Mesenchymal stem cell (in vitro differentiated cells and primary cell): Measurements from ENCODE around the gene BCL2L11.

ENCODE experiments used
- DNase-seq: peaks from one replicate; pipeline ENCODE4 v3.0.0-alpha.2; 2013
- H2AFZ ChIP-seq: one replicate; pipeline ENCODE4 v1.6.1; 2013; ENCODE audit warnings: low read depth, mild to moderate bottlenecking, control low read depth, inconsistent platforms, low read length, moderate library complexity
- H2AK5ac ChIP-seq: 2 replicates; pipeline ENCODE4 v1.6.1; 2013; ENCODE audit warnings: low read length, moderate library complexity, mild to moderate bottlenecking, inconsistent platforms; ENCODE audit not compliant: severe bottlenecking
- H2BK120ac ChIP-seq: one replicate; pipeline ENCODE4 v1.6.1; 2013; ENCODE audit warnings: low read depth, mild to moderate bottlenecking, inconsistent platforms, low read length, moderate library complexity
- H2BK12ac ChIP-seq, 2 experiments: one replicate each; pipeline ENCODE4 v1.6.1; 2013; ENCODE audit warnings: inconsistent platforms in 2 of 2, low read length in 2 of 2, mild to moderate bottlenecking in 2 of 2, moderate library complexity in 2 of 2, control low read depth in 1 of 2
- H2BK15ac ChIP-seq: one replicate; pipeline ENCODE4 v1.6.1; 2013; ENCODE audit warnings: mild to moderate bottlenecking, low read depth, inconsistent platforms; ENCODE audit not compliant: poor library complexity, severe bottlenecking
- H2BK5ac ChIP-seq: 2 replicates; pipeline ENCODE4 v1.6.1; 2013; ENCODE audit warnings: low read depth, mild to moderate bottlenecking, low read length, control low read depth, inconsistent platforms; ENCODE audit not compliant: poor library complexity, severe bottlenecking
- H3K14ac ChIP-seq, 2 experiments: one replicate each; pipeline ENCODE4 v1.6.1; 2013; ENCODE audit warnings: inconsistent platforms in 2 of 2, low read length in 2 of 2, control low read depth in 1 of 2, mild to moderate bottlenecking in 1 of 2, moderate library complexity in 1 of 2
- H3K18ac ChIP-seq, 2 experiments: one replicate each; pipeline ENCODE4 v1.6.1; 2013; ENCODE audit warnings: inconsistent platforms in 2 of 2, low read length in 2 of 2, control low read depth in 1 of 2, low read depth in 1 of 2, mild to moderate bottlenecking in 1 of 2
- H3K23ac ChIP-seq, 2 experiments: one replicate each; pipeline ENCODE4 v1.6.1; 2013; ENCODE audit warnings: inconsistent platforms in 2 of 2, low read length in 2 of 2, mild to moderate bottlenecking in 2 of 2, moderate library complexity in 2 of 2, control low read depth in 1 of 2
- H3K27ac ChIP-seq: 2 replicates; pipeline ENCODE4 v1.5.1; 2013; ENCODE audit warnings: mild to moderate bottlenecking, moderate library complexity, low read length, control low read depth, inconsistent platforms; ENCODE audit not compliant: poor library complexity, severe bottlenecking
- H3K27me3 ChIP-seq, 2 experiments: 2 replicates each; pipeline versions ENCODE4 v1.6.1 to v1.7.0; 2013; ENCODE audit warnings: low read length in 2 of 2, mild to moderate bottlenecking in 2 of 2, moderate library complexity in 2 of 2, control low read depth in 1 of 2, inconsistent platforms in 1 of 2; ENCODE audit not compliant: control insufficient read depth in 1 of 2, insufficient read depth in 1 of 2
- H3K36me3 ChIP-seq, 2 experiments: 2 replicates each; pipeline versions ENCODE4 v1.6.1 to v1.7.0; 2013; ENCODE audit warnings: low read length in 2 of 2, control low read depth in 1 of 2, inconsistent platforms in 1 of 2, low read depth in 1 of 2, mild to moderate bottlenecking in 1 of 2; ENCODE audit not compliant: insufficient read depth in 2 of 2, control insufficient read depth in 1 of 2
- H3K4ac ChIP-seq, 2 experiments: one replicate each; pipeline ENCODE4 v1.6.1; 2013; ENCODE audit warnings: inconsistent platforms in 2 of 2, low read length in 2 of 2, mild to moderate bottlenecking in 2 of 2, moderate library complexity in 2 of 2, control low read depth in 1 of 2, low read depth in 1 of 2
- H3K4me1 ChIP-seq: 2 replicates; pipeline ENCODE4 v1.6.1; 2013; ENCODE audit warnings: low read depth, low read length, control low read depth; ENCODE audit not compliant: control insufficient read depth, insufficient read depth
- H3K4me2 ChIP-seq: 2 replicates; pipeline ENCODE4 v1.6.1; 2013; ENCODE audit warnings: low read length, mild to moderate bottlenecking, inconsistent platforms; ENCODE audit not compliant: poor library complexity, severe bottlenecking
- H3K4me3 ChIP-seq, 2 experiments: 2 replicates each; pipeline versions ENCODE4 v1.5.1 to v1.7.0; 2013; ENCODE audit warnings: low read length in 2 of 2, mild to moderate bottlenecking in 2 of 2, control low read depth in 1 of 2, low read depth in 1 of 2; ENCODE audit not compliant: insufficient read depth in 1 of 2
- H3K79me1 ChIP-seq: replicated peaks from 2 replicates; pipeline ENCODE4 v1.6.1; 2013; ENCODE audit warnings: mild to moderate bottlenecking, control low read depth, low read length, inconsistent platforms; ENCODE audit not compliant: poor library complexity, severe bottlenecking
- H3K9ac ChIP-seq: 2 replicates; pipeline ENCODE4 v1.7.0; 2013; ENCODE audit warnings: mild to moderate bottlenecking, low read length, moderate library complexity
- H3K9me3 ChIP-seq: 2 replicates; pipeline ENCODE4 v1.7.0; 2013; ENCODE audit warnings: mild to moderate bottlenecking, low read length; ENCODE audit not compliant: control insufficient read depth
- H4K8ac ChIP-seq: one replicate; pipeline ENCODE4 v1.6.1; 2013; ENCODE audit warnings: inconsistent platforms, mild to moderate bottlenecking, low read length, moderate library complexity
- H4K91ac ChIP-seq: one replicate; pipeline ENCODE4 v1.6.1; 2013; ENCODE audit warnings: mild to moderate bottlenecking, low read length, inconsistent platforms
- WGBS: methylation state at CpG from one replicate; pipeline ENCODE4 v1.1.7; 2013; ENCODE audit warnings: mixed read lengths; 5-methylcytosine and 5-hydroxymethylcytosine counted together

Gene BCL2L11

GRCh38 chr2:111100087-111100764, 20.5 kb upstream of the BCL2L11 start:
- Histone ChIP-seq H3K27ac (no peak overlapping the region), H3K27me3 (peaks cover 19 to 23% of the 10 kb centered on the region in 2 experiments), H2BK120ac (no peak overlapping the region), H3K36me3 (no peaks in the 10 kb centered on the region), H3K4me2 (no peak overlapping the region), H3K14ac (no peak overlapping the region), H3K4ac (no peak overlapping the region), H4K8ac (no peak overlapping the region), H3K18ac (no peak overlapping the region), H4K91ac (no peak overlapping the region), H3K79me1 (no peaks in the 10 kb centered on the region), H3K9me3 (no peaks in the 10 kb centered on the region), H2AK5ac (no peak overlapping the region), H2BK5ac (no peak overlapping the region), H2BK15ac (no peak overlapping the region), H3K4me3 (no peak overlapping the region), H3K23ac (no peak overlapping the region), H2AFZ (no peak overlapping the region), H2BK12ac (no peak overlapping the region), H3K9ac (no peak overlapping the region), H3K4me1 (no peaks in the 10 kb centered on the region)
- DNase-seq = no peak
- WGBS = 94% methylated on average over 5 of the region's 5 CpGs

GRCh38 chr2:111100765-111101162, 19.9 kb upstream of the BCL2L11 start:
- H3K9ac ChIP-seq = no peak overlapping the region
- WGBS = 93% methylated on average over 4 of the region's 5 CpGs

DNA sequence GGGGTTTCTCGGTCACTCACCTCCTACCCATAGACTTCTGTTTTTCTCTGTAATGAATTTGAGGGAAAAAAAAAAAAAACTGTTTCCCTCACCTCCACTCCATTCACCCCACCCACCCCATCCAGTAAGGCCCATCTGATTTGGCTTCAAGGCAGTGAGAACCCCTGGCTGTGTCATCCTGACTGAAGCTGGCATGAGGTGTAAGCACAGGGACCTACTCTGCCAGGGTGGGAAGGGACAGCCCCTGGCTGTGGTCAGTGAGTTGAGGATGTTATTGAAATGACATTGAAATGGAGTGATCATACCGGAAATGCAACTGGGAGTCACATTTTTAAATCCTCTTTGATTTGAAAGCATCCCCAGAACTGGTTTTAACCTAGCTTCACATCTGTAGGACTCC, 19.1 kb upstream of the BCL2L11 start:
- H2BK120ac ChIP-seq = no peak overlapping the region
- H2AFZ ChIP-seq = no peak overlapping the region
- H3K4me1 ChIP-seq = no peaks in the 10 kb centered on the region
- no peak overlapping the region for H4K8ac ChIP-seq
- H3K4ac ChIP-seq = no peak overlapping the region
- no peak for DNase-seq
- no peak overlapping the region for H3K27ac ChIP-seq
- H3K36me3 ChIP-seq = no peaks in the 10 kb centered on the region
- H3K23ac ChIP-seq = no peak overlapping the region
- no peak overlapping the region for H2BK15ac ChIP-seq
- no peaks in the 10 kb centered on the region for H3K79me1 ChIP-seq
- no peak overlapping the region for H2BK5ac ChIP-seq
- no peak overlapping the region for H3K9ac ChIP-seq
- peaks cover 18 to 19% of the 10 kb centered on the region in 2 experiments for H3K27me3 ChIP-seq
- H2BK12ac ChIP-seq = no peak overlapping the region
- no peak overlapping the region for H3K4me3 ChIP-seq
- H3K4me2 ChIP-seq = no peak overlapping the region
- H3K18ac ChIP-seq = no peak overlapping the region
- no CpG with 5 or more reads among the region's 2 CpGs for WGBS
- H2AK5ac ChIP-seq = no peak overlapping the region
- no peaks in the 10 kb centered on the region for H3K9me3 ChIP-seq
- H4K91ac ChIP-seq = no peak overlapping the region
- no peak overlapping the region for H3K14ac ChIP-seq

More at GRCh38 chr2:111100765-111101162, 19.9 kb upstream of the BCL2L11 start:
- Histone ChIP-seq H4K8ac (no peak overlapping the region), H2BK120ac (no peak overlapping the region), H3K23ac (no peak overlapping the region), H3K27ac (no peak overlapping the region), H3K27me3 (peaks cover 19% of the 10 kb centered on the region in 2 experiments), H3K4me3 (no peak overlapping the region), H2AFZ (no peak overlapping the region), H3K14ac (no peak overlapping the region), H3K36me3 (no peaks in the 10 kb centered on the region), H3K9me3 (no peaks in the 10 kb centered on the region), H2BK12ac (no peak overlapping the region), H2BK15ac (no peak overlapping the region), H4K91ac (no peak overlapping the region), H3K4me1 (no peaks in the 10 kb centered on the region), H2AK5ac (no peak overlapping the region), H3K18ac (no peak overlapping the region), H2BK5ac (no peak overlapping the region), H3K4me2 (no peak overlapping the region), H3K79me1 (no peaks in the 10 kb centered on the region), H3K4ac (no peak overlapping the region)
- DNase-seq = no peak

DNA sequence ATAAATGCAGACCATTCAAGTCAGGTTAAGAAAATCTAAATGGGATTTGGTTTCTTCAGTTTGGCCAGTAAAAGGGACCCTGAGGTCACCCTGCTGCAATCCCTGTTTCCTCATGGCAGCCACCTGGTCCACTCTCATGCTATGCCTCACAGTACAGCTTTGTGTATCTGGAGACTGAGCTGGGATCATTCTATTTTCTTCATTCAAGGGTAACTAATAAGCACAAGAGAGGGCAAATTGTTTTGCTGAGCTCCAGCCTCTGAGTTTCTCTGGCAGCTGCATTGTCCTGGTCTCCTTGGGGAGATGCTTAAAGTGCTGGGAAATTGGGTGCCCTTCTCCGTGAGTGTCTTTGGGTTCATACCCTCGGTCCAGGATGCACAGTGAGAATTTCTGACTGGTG, 18.5 kb upstream of the BCL2L11 start:
- Histone ChIP-seq H3K4ac (no peak overlapping the region), H2BK15ac (no peak overlapping the region), H2AFZ (no peak overlapping the region), H3K4me2 (no peak overlapping the region), H3K4me1 (no peaks in the 10 kb centered on the region), H2BK12ac (no peak overlapping the region), H3K14ac (no peak overlapping the region), H3K9me3 (no peaks in the 10 kb centered on the region), H2BK5ac (no peak overlapping the region), H4K8ac (no peak overlapping the region), H3K4me3 (no peak overlapping the region), H2AK5ac (no peak overlapping the region), H3K36me3 (no peaks in the 10 kb centered on the region), H4K91ac (no peak overlapping the region), H2BK120ac (no peak overlapping the region), H3K27ac (no peak overlapping the region), H3K27me3 (peaks cover 18 to 19% of the 10 kb centered on the region in 2 experiments), H3K18ac (no peak overlapping the region), H3K9ac (no peak overlapping the region), H3K79me1 (no peaks in the 10 kb centered on the region), H3K23ac (no peak overlapping the region)
- no peak for DNase-seq
- 94% methylated on average over 2 of the region's 2 CpGs for WGBS
